Measurements from ENCODE around the gene ABCA4.
"Not testable (repeated sequence)": the region's sequence is repeated elsewhere in the genome, so short reads cannot be mapped to it uniquely, and the experiment has no call there.

The ABCA4 gene

GRCh38 chr1:94120991-94121390, at the start of gene ABCA4:
Gene ABCA4, minus strand, starts transcription at chr1:94121148. Its CDS starts 103 bp downstream, at chr1:94121045.
- DNase-seq: no peak

DNA sequence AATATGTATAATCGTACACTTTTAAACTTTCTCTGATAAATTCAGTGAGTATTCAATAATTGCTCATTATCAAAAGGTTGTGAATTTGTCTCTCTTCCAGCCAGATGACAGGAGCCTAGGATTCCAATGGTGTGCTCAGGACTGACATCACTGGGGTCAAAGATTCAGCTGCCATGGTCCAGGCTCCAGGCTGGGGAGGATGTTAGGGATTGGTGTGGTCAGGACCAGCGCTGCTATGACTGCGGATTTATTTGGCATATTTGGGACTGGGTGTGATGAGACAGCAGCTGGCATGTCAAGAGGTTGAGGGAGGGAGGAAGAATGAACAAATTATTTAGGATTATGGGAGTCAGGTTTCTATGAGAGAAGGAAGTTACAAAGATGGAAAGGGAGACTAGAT, 48.2 kb upstream of the ABCA4 start:
- no peak for DNase-seq

DNA sequence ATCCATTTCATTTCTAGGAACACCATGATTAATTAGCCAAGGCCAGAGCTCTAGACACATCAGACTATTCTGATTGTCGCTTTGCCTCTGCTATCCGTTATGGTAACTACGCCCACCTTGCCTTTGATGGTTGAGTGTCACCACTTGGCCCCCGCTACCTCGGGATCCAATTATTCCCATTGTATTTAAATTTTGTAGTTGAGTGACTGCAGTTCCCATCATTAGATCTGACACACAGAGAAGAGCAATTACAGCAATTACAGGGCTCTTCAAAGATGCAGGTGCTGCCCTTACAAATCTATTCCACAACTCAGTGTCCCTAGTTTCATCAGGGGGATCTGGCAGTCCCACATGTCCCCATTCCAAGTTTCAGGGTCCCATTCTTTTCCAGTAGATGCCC, 44.9 kb upstream of the ABCA4 start:
- no peak for DNase-seq

GRCh38 chr1:94164885-94165284, 43.9 kb upstream of the ABCA4 start:
- DNase-seq: not testable (repeated sequence)

- not testable (repeated sequence) for DNase-seq
These were observed 43.2 kb upstream of the ABCA4 start for GRCh38 chr1:94164121-94164520.

DNA sequence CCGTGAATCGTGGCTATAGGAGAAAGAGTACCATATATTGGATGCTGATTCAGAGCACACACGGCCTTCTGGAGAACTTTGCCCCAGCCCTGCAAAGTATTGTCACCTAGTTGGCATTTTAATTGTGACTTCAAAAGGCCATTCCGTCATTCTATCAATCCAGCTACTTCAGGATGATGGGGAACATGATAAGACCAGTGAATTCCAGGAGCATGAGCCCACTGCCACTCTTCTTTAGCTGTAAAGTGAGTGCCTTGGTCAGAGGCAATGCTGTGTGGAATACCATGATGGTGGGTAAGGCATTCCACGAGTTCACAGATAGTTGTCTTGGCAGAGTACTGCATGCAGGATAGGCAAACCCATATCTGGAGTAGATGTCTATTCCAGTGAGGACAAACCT, 42.3 kb upstream of the ABCA4 start:
- not testable (repeated sequence) for DNase-seq

DNA sequence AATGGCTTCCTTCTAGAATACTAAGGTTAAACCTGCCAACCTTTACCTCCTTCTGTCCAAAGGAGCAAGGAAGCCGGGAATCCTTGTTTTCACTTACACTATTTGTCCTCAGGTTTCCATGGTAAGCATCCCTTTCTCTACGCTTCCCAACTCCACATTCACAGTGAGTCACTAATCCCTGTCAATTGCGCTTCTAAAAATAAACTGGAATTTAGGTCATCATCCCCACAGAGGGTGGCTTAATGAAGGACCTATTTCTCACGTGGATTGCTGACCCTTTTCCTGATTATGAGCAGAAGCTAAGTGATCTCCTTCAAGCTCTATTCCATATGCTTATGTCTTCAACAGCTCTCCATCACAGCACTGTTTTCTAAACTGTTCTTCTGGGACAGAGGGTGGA, 39.9 kb upstream of the ABCA4 start:
- no peak for DNase-seq

GRCh38 chr1:94156096-94156625, 35.2 kb upstream of the ABCA4 start:
- DNase-seq: no peak

DNA sequence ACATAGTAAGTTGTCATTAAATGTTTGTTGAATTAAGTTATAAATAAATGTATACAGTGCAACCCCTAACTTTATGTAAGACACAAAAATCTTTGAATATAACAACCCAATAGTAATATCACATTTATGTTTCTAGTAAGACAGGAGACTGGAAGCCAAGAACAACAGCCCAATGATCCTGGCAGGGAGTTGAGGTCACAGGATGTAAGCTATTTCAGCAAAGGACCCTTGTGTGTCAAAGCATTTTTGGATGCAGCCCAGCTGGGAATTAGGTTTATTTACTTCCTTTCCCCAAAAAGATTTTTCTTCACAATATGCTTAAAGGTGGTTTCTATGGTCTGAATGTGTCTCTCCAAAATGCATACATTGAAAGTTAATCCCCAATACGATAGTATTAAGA, 34.0 kb upstream of the ABCA4 start:
- DNase-seq: no peak

GRCh38 chr1:94153133-94153532, 32.2 kb upstream of the ABCA4 start:
- DNase-seq: no peak

GRCh38 chr1:94149166-94149565, 28.2 kb upstream of the ABCA4 start:
- not testable (repeated sequence) for DNase-seq

- DNase-seq: no peak
These were observed 25.3 kb upstream of the ABCA4 start for GRCh38 chr1:94146273-94146672.

- DNase-seq: no peak
These were observed 23.9 kb upstream of the ABCA4 start for GRCh38 chr1:94144836-94145235.

- DNase-seq: no peak
These were observed 22.8 kb upstream of the ABCA4 start for GRCh38 chr1:94143809-94144176.

- no peak for DNase-seq
These were observed 22.3 kb upstream of the ABCA4 start for GRCh38 chr1:94143173-94143808.

DNA sequence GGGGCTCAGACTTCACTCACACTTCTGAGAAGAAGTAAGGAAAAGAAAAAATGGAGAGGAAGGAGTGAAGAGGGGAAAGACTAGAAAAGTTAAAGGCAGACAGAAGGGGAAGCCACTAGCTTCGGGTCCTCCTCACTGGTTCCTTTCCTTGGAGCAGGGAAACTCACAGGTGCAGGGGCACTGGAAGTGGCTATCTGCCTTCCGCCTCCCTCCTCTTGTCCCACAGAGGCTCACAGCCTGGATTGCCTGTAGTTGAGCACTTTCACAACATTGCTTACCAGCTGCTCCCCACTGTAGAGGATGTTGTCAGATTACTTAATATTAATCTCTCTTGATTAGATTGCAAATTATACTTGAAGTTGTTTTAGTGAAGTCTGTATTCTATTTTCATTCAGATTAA, 21.6 kb upstream of the ABCA4 start:
- no peak for DNase-seq

- DNase-seq: no peak
These were observed 21.1 kb upstream of the ABCA4 start for GRCh38 chr1:94142022-94142421.

GRCh38 chr1:94132111-94132510, 11.2 kb upstream of the ABCA4 start:
- no peak for DNase-seq

- no peak for DNase-seq
These were observed 10.1 kb upstream of the ABCA4 start for GRCh38 chr1:94130851-94131595.

DNA sequence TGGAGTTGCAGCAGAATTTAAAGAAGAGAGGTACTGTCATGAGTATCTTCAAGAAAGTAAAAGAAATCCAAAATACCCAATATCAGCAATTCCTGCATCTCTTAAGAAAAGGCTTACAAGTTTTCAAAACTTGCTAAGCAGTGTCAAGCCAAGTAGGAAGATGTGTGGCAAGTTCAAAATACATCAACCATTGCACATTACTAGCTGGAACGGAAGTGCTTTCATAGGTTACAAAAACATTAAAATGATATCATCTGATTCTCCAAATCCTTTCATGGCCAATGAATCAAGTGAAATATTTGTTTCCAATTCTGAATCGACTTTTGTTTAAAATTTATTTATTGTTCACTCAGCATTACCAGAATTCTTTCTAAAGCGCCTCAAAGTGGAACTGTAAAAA, 5.7 kb upstream of the ABCA4 start:
- DNase-seq: no peak

DNA sequence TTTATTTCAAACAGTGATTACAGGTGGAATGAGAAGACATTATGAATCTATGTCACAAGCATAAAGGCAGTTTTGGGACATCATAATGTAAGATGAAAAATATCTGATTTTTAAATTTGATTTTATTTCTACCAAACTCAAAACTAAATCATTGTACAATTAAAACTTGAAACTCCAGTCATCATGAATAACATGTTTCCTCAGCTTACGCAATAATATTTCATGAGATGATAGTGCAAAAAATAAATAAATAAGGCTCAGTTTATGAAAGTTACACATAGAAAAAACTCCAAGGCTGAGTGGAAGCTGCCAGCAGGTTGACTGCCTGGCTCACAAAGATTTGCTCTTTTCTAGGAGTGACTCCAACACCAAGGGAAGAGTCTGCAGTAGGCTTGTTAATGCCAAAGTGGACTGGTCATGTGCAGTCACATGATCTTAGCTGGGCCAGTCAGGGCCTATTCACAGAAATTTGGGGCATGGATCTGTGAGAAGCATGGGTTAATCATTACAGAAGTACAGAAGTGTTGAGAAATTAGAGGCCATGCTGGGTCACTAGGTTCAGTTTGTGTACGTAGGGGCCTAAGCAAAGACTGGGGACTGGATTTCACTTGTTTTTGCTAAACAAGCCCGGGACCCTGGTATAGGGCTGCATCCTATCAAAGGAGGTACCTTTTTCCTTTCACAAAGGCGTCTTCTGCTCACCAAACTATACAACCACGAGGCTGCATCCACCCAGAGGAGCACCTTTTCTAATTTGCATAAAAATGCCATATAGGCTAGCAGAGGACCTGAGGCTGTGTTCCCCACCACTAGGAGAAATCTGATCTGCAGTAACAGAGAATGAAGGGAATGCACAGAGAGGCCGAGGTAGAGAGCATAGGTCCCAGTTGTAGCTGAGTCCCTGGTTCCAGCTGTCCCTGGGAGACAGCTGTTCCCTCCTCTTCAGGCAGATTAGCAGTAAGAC, 4.9 kb upstream of the ABCA4 start:
- no peak for DNase-seq

- no peak for DNase-seq
These were observed 3.6 kb upstream of the ABCA4 start for GRCh38 chr1:94124538-94124937.
